Stimulated activated CD4-positive, alpha-beta T cell treated with anti-CD3 and anti-CD28 coated beads, Interleukin-2, amount 100 ng/mL, for 48 hours (primary cell): ENCODE measurements around the gene KRTAP10-6.
"Not testable (repeated sequence)": the region's sequence is repeated elsewhere in the genome, so short reads cannot be mapped to it uniquely, and the experiment has no call there.

Source experiments
- DNase-seq, 2 donors: peaks; one replicate each; pipeline ENCODE4 v3.0.0-alpha.2; 2020

Gene KRTAP10-6

DNA sequence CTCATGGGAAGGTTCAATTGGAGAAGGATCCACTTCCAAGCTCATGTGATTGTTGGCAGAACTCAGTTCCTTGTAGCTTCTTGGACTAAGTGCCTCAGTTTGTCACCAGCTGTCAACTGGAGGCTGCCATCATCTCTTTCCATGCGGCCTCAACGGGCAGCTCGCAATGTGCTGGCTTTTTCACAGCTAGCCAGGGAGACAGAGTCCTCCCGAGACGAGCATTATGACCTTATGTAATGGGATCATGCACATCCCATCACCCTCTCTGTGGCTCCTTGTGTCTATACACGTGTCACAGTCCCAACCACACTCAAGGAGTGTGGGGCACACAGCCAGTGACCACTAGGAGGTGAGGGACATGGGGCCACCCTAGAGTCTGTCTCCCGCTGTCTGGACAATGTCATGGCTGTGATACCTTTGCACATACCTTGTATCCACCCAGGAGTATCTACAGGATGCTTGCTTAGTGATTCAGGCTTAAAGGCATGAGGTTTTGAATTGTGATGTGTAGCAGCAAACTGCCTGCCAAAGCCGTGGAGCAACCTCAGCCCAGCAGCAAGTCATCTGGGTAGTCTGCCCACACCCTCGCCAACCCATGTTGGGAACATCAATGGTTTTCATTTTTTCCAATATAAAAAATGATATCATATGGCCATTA, 3.9 kb upstream of the KRTAP10-6 start:
- DNase-seq: no peak

DNA sequence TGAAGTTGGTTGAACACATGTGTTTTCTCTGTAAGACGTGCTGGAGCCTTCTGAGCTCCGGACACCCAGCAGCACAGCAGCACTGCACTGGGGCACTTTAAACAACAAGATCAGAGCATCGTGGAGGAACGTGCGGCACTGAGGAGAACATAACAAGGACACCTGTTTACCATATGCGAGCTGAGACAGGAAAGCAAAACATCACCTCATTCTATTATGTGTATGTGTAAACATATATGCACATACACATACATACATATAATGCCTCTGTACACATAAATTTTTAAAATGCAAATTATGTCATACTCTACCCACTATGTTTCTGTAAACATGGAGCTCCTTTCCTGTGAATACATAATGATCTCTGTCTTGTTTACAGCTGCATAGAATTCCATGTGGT, 3.2 kb upstream of the KRTAP10-6 start:
- no peak for DNase-seq

DNA sequence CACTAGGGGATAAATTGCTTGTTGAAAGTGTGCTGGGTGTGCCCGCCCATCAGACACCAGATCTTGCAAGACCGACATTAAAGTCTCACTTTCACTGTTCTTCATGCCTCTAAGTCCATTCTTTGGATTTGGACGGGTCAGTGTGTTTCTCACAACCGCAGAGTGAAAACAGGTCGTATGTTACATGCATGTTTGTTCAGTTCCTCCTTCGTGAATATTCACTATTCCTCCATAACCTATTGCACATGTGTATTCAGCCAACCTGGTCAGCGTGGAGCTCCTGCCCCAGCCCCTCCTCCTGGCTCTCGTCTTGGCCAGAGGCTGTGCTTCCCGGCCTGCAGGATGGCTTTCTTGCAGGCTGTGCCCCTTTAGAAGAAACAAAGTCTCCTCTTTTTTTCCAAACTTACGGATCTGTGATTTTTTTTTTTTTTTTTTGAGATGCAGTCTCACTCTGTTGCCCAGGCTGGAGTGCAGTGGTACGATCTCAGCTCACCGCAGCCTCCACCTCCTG, 2.2 kb upstream of the KRTAP10-6 start:
- no peak for DNase-seq

DNA sequence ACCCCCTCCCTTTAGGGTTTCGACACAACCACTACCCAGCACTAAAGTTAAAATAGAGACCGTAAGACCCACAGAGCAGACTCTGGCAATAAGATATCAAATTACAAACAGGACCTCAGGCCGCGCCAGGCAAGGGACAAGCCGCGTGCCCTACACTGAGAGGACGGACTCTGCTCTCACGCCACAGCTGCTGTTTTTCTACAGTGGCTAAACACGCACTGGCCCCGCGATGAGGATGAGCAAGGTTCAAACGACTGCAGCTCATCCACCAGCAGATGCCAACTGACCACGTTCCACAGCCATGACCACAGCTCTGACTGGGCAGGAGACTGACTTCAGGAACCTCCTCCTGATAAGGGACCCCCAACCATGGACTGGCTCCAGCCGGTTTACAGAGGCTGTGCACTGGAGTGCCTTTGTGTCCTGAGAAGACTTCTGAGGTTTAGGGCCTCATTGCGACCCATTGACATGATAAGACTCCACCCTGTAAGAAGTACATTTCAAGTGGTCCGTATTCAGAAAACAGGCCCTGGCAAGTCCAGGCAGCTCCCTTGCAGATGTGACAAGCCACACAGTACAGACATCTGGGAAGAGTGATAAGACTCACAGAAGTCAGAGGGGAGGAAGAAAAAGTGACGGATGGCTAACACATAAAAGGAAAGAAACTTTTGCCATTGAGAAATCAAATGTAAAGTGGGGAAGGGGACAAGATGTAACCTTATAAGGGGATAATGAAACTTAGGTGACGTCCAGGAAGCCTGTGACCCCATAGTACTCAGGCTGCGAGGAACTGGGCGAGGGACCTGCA, 1.5 kb upstream of the KRTAP10-6 start:
- no peak for DNase-seq

DNA sequence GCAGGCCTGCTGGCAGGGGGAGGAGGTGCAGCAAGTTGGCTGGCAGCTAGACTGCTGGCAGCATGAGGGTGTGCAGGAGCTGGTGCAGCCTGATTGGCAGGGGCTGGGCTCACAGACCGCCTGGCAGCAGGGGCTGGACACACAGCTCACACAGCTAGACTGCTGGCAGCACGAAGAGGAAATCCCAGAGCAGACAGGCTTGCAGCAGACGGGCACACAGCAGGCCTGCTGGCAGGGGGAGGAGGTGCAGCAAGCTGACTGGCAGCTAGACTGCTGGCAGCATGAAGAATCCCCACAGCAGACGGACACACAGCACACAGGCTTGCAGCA, 539 bp downstream of the KRTAP10-6 start:
- DNase-seq: not testable (repeated sequence)

DNA sequence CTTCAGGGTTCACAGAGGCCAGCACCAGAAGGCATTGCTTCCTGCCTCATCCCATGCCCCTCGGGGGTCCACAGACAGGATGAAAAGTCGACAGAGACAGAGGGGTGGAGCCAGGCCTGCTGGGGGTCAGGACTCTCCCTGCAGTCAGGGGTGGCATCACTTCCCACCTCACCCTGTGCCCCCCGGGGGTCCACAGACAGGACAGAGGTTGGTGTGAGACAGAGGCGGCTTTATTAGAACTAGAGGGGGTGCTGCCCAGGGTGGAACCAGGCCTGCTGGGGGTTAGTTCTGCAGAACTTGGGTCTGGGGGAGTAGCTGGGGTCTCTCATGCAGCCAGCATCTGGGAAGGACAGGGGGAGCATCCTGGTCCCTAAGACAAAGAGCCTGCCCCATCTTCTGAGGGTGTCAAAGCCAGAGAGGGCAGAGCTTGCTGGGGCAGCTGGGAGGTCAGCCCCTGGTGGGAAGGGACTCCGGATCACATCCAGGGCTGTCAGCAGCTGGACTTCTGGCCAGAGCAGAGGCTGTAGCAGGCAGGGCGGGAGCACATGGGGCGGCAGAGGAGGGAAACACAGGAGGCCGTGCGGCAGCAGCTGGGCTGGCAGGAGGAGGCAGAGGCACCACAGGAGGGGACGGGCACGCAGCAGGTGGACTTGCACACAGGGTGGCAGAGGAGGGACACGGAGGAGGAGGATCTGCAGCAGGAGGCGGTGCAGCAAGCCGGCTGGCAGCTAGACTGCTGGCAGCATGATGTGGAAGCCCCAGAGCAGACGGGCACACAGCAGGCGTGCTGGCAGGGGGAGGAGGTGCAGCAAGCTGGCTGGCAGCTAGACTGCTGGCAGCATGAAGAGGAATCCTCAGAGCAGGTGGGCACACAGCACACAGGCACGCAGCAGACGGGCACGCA, 1.2 kb downstream of the KRTAP10-6 start:
- DNase-seq: not testable (repeated sequence)

DNA sequence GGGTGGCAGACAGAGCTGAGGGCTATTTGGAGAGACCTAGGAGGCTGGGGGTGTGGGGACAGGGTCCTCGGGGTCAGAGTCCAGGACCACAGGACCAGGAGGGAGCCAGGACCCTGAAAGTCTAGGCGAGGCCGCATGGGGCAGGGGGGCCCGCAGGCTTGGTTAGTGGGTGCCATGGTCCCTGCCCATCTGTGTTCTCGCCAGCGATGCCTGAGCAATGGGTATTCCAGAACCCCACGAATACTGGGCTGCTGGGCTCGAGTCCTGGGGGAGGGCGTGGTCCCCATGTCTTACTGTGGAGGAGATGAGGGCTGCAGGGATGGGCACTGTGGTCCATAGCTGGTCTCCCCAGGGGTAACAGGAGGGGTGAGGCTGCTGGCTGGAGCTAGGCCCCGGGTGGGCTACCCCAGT, 2.0 kb downstream of the KRTAP10-6 start:
- DNase-seq: no peak

DNA sequence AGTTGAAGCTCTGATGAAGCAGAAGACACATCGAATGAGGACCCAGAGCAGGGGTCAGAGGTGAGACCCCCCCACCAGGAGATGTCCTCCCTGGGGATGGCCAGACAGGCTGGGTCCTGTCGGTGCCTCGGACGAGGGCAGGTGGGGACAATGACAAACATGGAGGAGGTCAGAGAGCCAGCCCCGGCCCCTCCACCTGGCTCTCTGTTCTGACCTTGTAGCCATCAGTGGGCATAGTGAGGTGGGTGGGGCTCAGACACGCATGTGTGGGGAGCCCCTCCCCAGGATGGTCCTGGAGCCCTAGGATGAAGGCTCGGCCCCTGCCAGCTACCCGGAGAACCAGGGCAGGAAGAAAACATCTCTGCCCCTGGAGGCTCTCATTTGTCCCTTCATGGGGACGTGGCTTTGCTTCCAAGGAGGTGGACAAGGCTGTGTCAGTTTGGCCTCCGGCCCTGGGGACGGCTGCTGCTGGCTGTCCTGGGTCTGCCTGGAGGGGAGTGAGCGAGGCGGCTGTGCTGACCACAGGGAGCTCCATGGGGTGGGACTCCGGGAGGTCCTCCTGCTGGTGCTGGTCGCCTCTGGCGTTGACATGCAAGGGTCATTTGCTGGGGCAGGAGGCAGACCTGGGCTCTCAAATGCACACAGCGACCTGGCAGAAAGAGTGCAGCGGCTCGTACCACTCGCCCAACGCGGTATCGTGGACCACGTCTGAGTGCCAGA, 2.6 kb downstream of the KRTAP10-6 start:
- DNase-seq: no peak

DNA sequence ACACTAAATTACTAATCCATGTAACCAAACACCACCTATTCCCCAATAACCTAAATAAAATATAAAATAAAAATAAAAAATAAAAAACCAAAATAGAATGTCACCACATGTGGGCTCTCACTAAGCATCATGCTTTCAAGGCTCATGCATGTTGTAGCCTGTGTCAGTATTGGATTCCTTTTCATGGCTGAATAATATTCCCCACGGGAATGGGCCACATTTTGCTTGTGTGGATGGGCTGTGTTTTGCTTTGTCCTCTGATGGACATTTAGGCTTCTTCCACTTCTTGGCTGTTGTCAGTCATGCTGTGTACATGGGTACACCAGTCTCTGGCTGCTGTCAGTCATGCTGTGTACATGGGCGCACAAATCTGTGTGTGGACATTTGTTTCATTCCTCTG, 3.2 kb downstream of the KRTAP10-6 start:
- no peak for DNase-seq

DNA sequence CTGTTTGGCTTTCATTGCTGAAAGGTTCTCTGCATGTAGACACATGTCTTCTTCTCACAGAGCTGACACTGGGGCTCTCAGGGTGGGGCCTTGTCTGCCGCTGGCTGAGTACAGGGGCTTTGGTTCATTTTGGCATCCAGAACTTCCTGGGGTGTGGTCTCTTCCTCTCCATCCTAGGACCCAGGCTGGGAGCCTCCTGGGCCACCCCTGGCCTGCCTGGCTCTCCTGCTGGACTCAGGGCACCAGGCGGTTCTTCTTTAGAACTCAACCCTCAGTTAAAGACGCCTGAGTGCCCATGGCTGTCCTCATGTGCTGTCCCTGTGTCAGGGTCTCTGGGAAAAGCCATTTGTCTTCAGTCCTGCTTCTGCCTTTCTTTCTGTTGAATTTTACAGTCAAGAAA, 6.4 kb downstream of the KRTAP10-6 start:
- no peak for DNase-seq

DNA sequence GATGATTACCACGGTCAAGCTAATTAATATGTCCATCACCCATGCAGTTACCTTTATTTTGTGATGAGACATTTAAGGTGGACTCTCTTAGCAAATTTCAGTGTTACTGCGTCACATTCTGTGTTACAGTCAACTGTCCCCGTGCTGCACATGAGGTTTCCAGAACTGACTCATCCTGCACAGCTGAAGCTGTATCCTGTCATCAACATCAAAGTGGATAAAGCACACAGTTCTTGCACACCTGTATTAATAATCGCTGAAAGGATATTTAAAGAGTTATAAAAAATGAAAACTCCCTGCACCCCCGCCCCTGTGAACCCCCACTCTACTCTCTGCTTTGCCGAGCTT, 8.5 kb downstream of the KRTAP10-6 start:
- DNase-seq: peak; percentile 7

DNA sequence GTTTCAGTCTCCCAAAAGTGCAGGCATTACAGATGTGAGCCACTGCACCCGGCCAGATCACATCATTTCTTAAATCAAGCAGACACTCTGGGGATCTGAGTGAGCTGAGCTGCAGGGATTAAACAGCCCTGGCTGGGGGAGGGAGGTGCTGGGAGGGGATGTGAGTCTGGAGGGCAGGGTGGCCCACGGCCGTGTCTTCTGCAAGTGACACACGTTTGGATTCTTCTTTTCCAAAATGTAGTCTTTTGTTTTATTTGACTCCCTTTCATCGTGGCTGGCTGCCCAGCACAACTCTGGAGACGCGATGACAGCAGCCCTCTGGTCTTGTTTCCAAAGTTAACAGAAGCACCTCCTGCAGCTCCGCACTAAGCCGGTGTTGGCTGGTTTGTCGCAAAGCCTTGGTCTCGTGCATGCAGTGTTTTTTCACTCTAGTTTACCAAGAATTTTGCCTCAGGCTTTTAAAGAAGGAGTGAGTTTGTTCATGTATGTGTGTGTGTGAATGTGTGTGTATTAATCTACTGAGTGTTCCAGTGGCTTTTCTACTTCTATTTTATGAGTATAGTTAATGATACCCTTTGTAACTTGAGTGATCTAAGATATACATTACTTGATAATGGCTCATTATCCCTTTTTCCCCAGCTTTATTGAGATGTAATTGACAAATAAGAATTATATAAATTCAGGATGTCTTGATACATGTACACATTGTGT, 9.1 kb downstream of the KRTAP10-6 start:
- DNase-seq: no peak

DNA sequence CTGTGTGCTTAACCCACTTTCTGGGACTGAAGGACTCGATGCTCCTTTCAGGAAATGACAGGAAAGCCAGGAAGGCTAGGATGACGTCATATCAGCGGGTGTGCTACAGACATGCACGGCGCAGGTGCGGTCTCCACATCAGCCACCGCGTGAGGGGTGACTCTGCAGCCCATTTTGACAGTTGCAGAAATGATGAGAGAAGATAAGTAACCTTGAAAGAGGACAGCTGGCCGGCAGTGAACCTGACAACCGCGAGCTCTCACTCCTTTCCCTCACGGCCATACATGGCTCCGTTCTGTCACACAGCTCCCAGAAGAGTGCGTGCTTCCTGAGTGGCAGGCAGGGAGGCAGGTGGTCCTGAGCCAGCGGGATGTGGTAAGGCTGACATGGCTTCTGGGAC, 10.2 kb downstream of the KRTAP10-6 start:
- DNase-seq: no peak

DNA sequence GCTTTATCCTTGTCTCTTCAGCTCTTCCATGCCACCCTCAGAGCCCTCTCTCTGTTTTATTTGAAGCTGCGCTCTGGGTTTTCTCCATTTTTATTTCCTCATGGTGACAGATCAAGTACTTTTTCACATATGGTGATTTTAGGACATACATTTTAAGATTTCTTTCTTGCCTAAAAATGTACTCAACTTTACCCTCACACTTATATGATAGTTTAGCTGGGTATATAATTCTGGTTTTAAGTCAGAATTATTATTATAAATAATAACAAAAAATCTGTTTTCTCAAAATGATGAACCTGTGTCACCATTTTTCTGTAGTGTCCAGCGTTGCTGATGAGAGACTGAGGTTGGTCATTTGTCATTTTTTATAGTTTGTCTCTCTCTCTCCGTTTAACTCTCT, 11.1 kb downstream of the KRTAP10-6 start:
- no peak for DNase-seq

DNA sequence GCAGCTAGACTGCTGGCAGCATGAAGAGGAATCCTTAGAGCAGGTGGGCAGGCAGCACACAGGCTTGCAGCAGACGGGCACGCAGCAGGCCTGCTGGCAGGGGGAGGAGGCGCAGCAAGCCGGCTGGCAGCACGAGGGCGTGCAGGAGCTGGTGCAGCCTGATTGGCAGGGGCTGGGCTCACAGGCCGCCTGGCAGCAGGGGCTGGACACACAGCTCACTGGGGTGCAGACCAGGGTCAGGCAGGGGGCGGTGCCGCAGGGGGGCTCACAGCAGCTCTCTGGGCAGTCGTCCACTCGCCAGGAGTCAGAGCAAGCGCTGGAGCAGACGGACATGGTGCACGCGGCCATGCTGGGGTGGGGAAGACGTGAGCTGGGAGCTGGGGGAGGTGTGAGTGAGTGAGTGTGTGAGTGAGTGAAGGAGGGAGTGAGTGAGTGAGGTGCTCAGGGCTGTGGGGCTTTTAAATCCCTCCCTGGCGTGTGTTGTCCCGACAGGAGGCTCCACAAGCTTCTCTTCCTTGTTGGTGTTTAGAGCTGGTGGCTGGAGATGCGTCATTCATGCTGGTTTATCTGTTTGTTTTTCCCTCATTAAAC, 12.0 kb downstream of the KRTAP10-6 start, which contains the start of gene KRTAP10-5:
KRTAP10-5 (minus strand) TSS at position 374 of the 591 bp plus-strand sequence; CDS start at position 348, 26 bp downstream.
- DNase-seq: not testable (repeated sequence)

DNA sequence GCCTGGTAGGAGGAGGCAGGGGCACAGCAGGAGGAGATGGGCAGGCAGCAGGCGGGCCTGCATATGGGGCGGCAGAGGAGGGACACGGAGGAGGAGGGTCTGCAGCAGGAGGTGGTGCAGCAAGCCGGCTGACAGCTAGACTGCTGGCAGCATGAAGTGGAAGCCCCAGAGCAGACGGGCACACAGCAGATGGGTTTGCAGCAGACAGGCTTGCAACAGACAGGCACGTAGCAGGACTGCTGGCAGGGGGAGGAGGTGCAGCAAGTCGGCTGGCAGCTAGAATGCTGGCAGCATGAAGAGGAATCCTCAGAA, 12.5 kb downstream of the KRTAP10-6 start:
- DNase-seq: no peak

DNA sequence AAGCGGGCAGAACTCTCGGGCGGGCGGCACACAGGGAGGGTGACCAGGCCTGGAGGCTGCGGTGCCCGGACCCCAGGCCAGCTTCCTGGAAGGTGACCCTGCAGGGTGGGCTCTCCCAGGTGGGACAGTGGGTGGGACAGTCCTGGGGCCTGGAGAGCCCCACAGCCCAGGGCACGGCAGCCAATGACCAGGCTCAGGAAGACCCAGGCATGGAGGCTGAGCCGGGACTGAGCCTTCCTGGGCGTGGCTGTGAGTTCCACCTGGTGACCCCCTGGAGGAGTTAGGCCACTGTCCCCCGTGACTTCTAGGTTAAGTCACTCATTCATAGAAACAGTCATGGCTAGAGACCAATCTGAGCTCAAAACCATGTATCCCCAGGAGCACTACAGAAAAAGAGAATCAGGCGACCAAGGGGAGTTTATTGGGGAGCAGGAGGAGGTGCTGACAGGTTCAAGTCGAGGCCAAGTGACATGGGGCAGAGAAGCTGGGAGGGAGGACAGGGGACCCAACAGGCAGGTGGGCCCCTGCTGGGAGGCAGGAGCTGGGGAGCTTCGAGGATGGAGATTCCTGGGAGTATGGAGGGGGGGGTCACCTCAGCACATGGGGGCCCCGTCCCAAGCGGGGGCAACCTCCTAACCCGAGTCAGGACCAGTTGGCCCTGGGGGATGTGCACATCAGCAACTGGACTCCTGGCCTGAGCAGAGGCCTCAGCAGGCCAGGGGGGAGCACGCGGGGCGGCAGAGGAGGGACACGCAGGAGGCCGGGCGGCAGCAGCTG, 13.1 kb downstream of the KRTAP10-6 start:
- DNase-seq: no peak

DNA sequence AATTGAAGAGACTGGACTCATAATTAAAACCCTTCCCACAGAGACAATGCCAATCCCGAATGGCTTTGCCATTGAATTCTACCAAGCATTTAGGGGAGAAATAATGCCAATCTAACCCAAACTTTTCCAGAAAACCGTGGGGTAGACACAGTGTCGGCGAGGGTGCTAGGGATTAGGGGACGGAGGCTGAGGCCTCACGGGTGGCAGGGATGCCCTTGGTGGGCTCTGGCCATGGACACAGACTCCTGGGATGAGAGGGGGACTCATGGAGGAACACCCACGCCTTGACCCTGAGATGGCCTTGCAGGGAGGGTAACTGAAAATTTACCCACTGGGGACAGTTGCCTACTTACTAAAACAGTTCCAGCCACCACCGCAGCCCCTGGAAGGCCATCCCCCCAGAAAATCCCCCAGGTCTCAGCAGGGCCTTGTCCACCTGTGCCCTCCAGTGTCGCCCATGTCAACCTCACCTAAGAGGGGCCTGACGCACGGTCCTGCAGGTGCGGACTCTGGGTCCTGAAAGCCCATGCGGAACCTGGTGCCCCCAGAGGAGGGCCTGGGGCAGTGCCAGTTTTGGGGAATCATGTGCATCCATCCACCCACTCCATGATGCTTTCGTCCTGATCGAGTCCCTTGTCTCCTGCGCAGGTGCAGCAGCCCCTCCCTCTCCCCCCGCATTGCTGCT, 13.8 kb downstream of the KRTAP10-6 start:
- DNase-seq: no peak

DNA sequence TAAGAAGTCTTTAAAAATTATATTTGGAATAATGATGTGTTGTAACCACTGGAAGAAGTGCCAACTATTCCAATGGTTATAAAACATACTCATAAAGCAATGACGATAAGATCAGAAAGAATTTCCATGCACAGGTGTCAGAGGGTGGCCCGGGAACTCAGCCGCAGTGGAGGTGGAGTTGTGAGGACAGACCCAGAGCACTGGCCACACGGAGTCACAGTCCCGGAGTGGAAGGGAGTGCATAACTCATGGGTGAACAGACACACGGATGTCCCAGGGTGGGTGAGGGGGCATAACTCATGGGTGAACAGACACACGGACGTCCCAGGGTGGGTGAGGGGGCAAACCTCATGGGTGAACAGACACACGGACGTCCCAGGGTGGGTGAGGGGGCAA, 16.3 kb downstream of the KRTAP10-6 start:
- DNase-seq: no peak

DNA sequence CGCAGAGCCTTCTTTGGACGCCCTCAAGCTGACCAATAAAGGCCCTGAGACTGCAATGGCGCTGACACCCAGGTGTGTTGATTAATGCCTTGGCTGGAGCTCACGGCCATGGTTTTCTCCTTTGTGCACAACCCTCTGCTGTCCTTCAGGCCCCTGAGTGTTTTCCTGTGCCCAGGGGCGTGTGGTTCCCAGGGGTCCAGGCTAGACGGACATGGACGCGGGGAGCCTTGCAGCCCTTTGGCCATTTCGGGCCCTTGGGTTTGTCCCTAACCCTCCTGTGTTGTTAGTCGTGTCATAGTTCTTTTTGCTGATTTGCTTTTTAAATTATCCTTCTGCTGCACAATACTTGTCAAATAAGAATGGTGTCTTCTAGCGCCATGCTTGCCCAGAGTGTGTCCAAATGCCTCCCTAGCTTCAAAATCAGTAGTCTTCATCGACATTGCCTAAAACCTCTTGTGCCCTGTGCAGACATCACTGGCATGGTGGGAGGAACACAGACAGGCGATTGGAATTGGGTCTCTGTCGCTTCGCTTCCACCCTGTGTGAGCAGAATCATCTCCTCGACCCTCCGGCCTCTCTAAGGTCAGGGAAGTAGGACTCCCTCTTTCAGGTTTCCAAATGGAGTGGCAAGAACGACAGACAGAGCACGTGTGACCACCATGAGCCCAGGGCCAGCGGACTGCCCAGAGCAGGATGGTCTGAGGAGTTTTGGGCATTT, 16.8 kb downstream of the KRTAP10-6 start:
- no peak for DNase-seq
